ENCODE measurements around the gene IER3IP1.

Gene IER3IP1

DNA sequence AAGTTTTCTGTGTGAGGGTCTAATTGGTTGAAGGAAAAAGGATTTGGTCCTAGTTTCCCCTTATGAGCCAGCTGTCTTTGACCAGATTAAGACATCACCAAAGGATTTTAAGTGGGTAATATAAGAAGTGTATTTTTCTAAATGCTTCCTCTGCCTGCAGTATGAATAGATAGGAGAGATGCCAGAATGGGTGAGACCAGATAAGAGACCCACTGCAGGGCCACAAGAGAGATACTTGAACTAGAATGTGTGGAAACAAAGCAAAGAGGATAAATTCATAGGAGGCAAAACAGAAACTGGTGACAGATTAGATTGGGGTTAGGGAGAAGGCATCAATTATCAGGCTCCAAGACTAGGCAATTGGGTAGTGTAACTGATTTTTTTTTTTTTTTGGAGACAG, 24.7 kb downstream of the IER3IP1 start:
- Histone ChIP-seq H3K9ac (ENCODE audit: low read depth, low read length) (peak overlapping the region; percentile 82), H3K27me3 (ENCODE audit: insufficient read depth, low read length, poor library complexity) (no peaks in the 10 kb centered on the region), H4K20me1 (ENCODE audit: insufficient read depth, low read length) (no peaks in the 10 kb centered on the region), H3K9me3 (ENCODE audit: insufficient read depth, low read length, severe bottlenecking) (no peaks in the 10 kb centered on the region), H3K4me2 (ENCODE audit: insufficient read depth, low read length) (peak overlapping the region; percentile 75), H3K4me3 (ENCODE audit: low read depth in 1 of 2, low read length in 2 of 2) (peak overlapping the region; percentile 47 to 85; a peak in 2 of 4 replicates), H3K79me2 (ENCODE audit: insufficient read depth, low read length) (peaks cover 47% of the 10 kb centered on the region), H3K36me3 (ENCODE audit: insufficient read depth, low read length) (peaks cover 14% of the 10 kb centered on the region), H3K4me1 (ENCODE audit: insufficient read depth, low read length) (peaks cover 28% of the 10 kb centered on the region), H3K27ac (ENCODE audit: low read length) (peak overlapping the region; percentile 95), H2AFZ (ENCODE audit: low read depth, low read length) (peak overlapping the region; percentile 95)
- ATAC-seq (ENCODE audit: insufficient read depth, low read depth): no peak
- TF ChIP-seq, protein P1, sequence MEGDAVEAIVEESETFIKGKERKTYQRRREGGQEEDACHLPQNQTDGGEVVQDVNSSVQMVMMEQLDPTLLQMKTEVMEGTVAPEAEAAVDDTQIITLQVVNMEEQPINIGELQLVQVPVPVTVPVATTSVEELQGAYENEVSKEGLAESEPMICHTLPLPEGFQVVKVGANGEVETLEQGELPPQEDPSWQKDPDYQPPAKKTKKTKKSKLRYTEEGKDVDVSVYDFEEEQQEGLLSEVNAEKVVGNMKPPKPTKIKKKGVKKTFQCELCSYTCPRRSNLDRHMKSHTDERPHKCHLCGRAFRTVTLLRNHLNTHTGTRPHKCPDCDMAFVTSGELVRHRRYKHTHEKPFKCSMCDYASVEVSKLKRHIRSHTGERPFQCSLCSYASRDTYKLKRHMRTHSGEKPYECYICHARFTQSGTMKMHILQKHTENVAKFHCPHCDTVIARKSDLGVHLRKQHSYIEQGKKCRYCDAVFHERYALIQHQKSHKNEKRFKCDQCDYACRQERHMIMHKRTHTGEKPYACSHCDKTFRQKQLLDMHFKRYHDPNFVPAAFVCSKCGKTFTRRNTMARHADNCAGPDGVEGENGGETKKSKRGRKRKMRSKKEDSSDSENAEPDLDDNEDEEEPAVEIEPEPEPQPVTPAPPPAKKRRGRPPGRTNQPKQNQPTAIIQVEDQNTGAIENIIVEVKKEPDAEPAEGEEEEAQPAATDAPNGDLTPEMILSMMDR (IDR thresholded peaks at IDR 0.05; ENCODE audit: borderline replicate concordance, extremely low read depth, low read length, poor library complexity, severe bottlenecking): no peak
- no peak for TF ChIP-seq EZH2 (IDR thresholded peaks at IDR 0.05; ENCODE audit: borderline replicate concordance, low read depth, low read length, severe bottlenecking)
- DNase-seq: no peak

DNA sequence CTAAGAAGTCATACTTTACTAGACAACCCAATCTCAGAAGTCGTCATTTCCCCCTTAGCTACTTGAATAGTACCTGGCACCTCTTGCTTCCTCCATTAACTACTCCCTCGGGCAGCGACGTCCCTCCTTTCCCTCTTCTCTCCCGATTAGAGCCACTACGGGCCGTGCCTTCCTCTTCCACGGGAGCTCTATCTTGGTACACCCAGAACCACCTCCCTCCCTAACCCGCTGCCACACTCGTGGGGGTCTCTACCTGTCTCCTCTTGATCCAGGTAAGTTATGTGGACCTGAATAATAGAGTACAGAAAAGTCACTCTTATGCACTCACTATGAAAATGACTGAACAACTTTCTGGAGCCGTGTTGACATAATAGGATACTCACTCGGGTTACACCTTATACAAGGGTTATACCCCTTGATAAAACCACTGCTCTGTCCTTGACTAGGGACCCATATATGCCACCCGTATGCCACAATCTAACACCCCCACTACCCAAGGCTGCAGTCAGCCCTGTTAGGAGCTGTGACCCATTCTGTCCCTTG, 25.3 kb downstream of the IER3IP1 start:
- Histone ChIP-seq H2AFZ (ENCODE audit: low read depth, low read length) (peak overlapping the region; percentile 95), H3K27ac (ENCODE audit: low read length) (peak overlapping the region; percentile 95), H3K4me1 (ENCODE audit: insufficient read depth, low read length) (peaks cover 28% of the 10 kb centered on the region), H3K79me2 (ENCODE audit: insufficient read depth, low read length) (peaks cover 52% of the 10 kb centered on the region), H3K27me3 (ENCODE audit: insufficient read depth, low read length, poor library complexity) (no peaks in the 10 kb centered on the region), H3K4me3 (ENCODE audit: low read depth in 1 of 2, low read length in 2 of 2) (peak overlapping the region; percentile 47 to 85), H3K4me2 (ENCODE audit: insufficient read depth, low read length) (peak overlapping the region; percentile 75), H3K9me3 (ENCODE audit: insufficient read depth, low read length, severe bottlenecking) (no peaks in the 10 kb centered on the region), H4K20me1 (ENCODE audit: insufficient read depth, low read length) (no peaks in the 10 kb centered on the region), H3K9ac (ENCODE audit: low read depth, low read length) (peak overlapping the region; percentile 82), H3K36me3 (ENCODE audit: insufficient read depth, low read length) (peaks cover 14% of the 10 kb centered on the region)
- DNase-seq (no peak), ATAC-seq (ENCODE audit: insufficient read depth, low read depth) (peak; percentile 25)
- TF ChIP-seq, protein P1 (IDR thresholded peaks at IDR 0.05; ENCODE audit: borderline replicate concordance, extremely low read depth, low read length, poor library complexity, severe bottlenecking): no peak
- TF ChIP-seq EZH2 (IDR thresholded peaks at IDR 0.05; ENCODE audit: borderline replicate concordance, low read depth, low read length, severe bottlenecking): no peak

DNA sequence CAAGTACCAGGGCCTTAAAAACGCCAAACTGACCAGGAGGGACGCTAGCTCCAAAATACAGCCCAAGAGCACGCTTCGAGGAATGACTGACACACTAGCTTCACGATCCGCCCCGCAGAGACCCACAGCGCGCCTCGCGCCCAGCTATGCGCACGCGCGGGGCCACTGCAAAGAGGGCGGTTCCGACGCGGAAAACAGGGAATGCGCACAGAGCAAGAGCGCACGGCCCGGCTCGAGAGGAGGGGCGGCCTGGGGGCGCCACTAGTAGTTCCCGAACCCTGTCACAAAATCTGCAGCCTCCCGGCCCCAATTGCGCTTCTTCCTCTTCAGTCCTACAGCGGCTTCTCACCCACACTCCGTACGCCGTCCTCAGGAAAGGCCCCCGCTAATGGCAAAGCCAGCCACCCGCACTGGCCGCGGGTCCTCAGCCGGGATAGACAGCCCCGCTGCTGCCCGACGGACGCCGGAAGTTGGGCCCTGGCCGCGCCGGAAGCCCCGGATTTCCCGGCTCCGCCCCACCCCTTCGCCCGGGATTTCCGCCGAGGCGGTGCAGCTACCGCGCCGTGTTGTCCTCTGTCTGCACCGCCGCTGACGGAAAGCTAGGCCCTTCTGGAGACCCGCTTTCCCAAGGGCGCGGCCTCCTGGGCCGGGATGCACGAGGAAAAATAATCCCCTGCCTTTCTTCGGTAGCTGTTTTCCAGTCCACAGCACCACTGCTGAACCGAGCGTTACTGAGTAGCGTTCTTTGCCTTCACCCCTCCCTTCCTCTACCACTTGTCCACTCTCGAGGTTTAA, 25.9 kb downstream of the IER3IP1 start, which contains the start of gene HDHD2:
Gene HDHD2, minus strand, starts transcription at position 472 of the 795 bp plus-strand sequence. CDS start 14,061 bp downstream, outside the sequence.
- Histone ChIP-seq H3K9ac (ENCODE audit: low read depth, low read length) (peak within 1 kb of the TSS; percentile 82), H3K27ac (ENCODE audit: low read length) (peak within 1 kb of the TSS; percentile 95), H3K27me3 (ENCODE audit: insufficient read depth, low read length, poor library complexity) (no peaks in the 10 kb centered on the region), H2AFZ (ENCODE audit: low read depth, low read length) (peak within 1 kb of the TSS; percentile 95), H4K20me1 (ENCODE audit: insufficient read depth, low read length) (no peaks in the 10 kb centered on the region), H3K36me3 (ENCODE audit: insufficient read depth, low read length) (peaks cover 14% of the 10 kb centered on the region), H3K4me2 (ENCODE audit: insufficient read depth, low read length) (peak within 1 kb of the TSS; percentile 75), H3K9me3 (ENCODE audit: insufficient read depth, low read length, severe bottlenecking) (no peaks in the 10 kb centered on the region), H3K4me1 (ENCODE audit: insufficient read depth, low read length) (peaks cover 28% of the 10 kb centered on the region), H3K4me3 (ENCODE audit: low read depth in 1 of 2, low read length in 2 of 2) (peak within 1 kb of the TSS; percentile 47 to 85), H3K79me2 (ENCODE audit: insufficient read depth, low read length) (peaks cover 59% of the 10 kb centered on the region)
- ATAC-seq (ENCODE audit: insufficient read depth, low read depth) (peak; percentile 88), DNase-seq (peak; percentile 85)
- TF ChIP-seq EZH2 (IDR thresholded peaks at IDR 0.05; ENCODE audit: borderline replicate concordance, low read depth, low read length, severe bottlenecking): no peak
- TF ChIP-seq, protein P1 (IDR thresholded peaks at IDR 0.05; ENCODE audit: borderline replicate concordance, extremely low read depth, low read length, poor library complexity, severe bottlenecking): no peak
